NCI-H2081 (cell line): Measurements from ENCODE around the gene PIAS4.
A peak's percentile ranks its signal among the peaks of the same experiment; 100 is the strongest.

Experiments used
- DNase-seq, 2 experiments: peaks; one replicate each; lab custom pipeline; 2025; lab: John Stamatoyannopoulos, UW

Gene PIAS4

DNA sequence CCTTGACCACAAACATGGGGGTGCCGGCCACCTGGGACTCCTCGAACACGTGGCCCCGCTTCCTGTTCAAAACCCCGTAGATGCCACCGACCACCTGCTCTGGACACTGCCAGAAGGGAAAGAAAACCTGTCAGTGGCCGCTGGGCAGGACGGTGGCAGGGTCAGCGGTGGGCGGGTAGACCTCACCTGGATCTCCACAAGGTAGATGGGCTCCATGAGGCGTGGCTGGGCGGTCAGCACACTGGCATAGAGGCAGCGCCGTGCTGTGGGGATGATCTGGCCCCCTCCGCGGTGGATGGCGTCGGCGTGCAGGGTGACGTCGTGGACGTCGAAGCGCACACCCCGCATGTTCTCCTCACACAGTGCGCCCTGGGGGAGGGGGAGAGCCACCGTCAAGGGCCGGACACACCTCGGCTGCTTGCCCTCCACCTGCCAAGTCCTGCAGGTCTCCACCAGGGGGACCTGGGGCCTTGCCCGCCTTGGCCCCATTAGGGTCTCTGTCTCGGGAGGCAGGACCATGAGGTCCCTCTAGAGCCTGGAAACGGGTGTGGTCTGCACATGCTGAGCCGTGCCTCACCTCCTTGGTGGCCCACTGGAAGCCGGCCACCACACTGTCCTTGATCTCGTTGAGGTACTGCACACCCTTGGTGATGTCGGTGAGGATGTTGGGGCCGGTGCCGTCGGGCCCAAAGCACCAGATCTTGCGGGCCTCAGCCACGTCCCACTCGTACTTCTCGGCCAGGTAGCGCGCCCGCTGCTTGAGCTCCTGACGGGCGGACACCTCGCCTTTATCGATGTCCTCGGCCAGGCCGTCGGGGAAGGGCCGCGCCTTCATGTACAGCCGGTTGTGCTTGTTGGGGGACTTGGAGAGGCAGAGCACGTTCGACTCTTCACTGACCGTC is 30.0 kb upstream of the PIAS4 start:
- DNase-seq, result no peak

DNA sequence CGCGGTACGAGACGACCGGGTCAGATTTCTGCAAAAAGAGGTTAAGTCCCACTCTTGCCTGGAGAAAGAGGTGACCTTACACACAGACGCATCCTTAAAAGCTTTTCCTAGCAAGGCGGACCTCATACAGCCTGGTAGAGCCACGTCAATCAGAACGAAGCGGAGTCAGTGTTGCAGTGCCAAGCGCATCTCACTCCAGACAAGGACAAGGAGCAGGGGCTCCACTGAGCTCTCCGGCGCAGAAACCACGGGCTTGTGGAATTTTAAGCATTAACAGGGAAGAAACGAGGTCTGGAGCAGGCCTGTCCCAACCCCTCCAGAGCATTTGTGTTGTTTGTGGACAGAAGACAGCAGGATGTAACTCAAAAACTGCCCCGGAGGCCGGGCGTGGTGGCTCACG is 29.4 kb upstream of the PIAS4 start:
- DNase-seq, result no peak

DNA sequence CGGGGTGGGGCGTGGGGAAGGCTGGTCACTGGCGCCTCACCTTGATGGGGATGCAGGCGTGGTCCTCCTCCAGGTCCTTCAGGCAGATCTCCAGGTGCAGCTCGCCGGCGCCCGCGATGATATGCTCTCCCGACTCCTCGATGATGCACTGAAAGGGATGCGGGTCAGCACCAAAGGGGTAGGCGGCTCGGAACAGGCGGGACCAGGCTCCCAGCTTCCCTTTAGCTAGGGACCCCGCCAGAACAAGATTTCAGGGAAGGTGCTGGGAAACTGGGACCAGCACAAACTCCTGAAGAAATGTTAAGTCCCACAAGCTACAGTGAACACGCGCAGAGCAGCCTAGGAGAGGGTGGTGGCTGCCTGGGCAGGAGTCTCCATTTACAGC is 28.3 kb upstream of the PIAS4 start:
- DNase-seq, result no peak

DNA sequence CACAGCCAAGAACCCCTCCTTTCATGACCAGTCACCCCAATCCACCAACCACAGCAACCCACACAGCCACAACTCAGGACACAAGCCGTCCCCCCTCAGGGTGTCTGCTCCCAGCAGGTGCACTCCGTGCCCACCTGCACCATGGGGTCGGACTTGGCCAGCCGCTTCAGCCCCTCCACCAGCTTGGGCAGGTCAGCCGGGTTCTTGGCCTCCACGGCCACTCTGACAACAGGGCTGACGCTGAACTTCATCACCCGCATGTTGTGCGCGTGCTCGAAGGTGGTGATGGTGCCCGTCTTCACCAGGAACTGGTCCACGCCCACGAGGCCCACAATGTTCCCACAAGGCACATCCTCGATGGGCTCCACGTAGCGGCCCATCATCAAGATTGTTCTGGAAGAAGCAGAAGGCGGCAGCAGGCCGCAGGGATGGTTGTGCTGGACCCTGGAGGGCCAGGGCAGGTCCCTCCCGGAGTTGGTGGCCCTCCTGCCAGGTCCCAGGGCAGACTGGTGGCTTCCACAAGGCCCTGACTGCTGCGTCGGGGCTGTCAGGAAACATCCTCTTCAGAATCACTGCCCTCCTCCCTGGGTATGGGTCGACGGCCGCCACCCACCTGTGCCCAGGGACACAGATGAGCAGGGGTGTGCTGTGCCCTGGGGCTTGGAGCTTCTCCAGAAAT is 27.7 kb upstream of the PIAS4 start:
- no peak for DNase-seq

DNA sequence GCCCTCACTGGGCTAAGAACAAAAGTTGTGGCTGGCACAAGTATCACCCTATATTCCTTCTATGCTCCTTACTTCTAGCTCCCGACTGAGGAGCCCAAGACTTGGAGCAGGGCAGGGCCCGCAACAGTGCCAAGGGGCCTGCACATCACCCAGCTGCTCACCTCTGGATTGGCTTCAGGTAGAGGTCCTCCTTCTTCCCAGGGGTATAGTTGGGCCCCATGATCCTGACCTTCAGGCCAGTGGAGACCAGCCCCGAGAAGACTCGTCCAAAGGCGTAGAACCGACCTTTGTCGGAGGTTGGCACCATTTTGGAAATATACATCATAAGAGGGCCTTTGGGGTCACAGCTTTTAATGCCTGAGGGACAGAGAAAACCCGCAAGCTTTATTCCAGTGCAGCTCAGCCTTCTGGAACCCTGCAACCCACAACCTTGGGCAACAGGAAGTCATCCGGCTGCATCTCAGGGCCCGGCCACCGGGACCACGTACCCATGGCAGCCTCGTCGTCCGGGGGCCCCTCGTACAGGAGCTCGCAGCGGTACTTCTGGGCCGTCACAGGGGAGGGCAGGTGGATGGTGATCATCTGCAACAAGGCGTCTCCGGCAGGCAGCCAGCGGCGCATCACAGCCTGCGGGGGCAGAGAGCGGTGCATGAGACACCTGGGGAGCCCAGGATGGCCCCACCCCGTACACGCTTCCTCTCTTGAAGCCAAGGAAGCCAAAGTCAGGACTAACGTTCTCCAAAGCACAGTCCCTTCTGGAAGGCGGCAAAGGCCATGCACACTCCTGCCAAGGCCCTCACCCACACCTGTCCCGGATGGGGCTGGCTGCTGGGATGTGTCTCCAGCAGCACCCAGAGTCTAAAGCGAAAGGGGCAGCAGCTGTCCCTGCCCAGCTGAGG is 26.9 kb upstream of the PIAS4 start:
- DNase-seq, result no peak

DNA sequence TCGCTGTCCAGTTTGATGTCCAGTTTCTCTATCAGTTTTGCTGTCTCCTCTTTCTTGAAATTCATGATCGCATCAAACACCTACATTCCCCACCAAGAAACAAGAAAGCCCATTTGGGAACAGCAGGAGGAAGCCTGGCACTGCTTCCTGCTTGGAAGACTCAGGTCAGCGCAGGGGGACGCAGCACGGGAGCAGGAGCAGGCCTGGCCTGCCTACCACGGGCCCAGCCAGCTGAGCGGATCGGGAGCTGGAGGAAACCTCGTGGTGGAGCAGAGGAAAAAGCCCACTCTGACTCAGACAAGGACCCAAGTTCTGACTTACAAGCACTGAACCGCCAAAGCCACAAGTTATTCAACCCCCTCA is 26.2 kb upstream of the PIAS4 start:
- no peak for DNase-seq

DNA sequence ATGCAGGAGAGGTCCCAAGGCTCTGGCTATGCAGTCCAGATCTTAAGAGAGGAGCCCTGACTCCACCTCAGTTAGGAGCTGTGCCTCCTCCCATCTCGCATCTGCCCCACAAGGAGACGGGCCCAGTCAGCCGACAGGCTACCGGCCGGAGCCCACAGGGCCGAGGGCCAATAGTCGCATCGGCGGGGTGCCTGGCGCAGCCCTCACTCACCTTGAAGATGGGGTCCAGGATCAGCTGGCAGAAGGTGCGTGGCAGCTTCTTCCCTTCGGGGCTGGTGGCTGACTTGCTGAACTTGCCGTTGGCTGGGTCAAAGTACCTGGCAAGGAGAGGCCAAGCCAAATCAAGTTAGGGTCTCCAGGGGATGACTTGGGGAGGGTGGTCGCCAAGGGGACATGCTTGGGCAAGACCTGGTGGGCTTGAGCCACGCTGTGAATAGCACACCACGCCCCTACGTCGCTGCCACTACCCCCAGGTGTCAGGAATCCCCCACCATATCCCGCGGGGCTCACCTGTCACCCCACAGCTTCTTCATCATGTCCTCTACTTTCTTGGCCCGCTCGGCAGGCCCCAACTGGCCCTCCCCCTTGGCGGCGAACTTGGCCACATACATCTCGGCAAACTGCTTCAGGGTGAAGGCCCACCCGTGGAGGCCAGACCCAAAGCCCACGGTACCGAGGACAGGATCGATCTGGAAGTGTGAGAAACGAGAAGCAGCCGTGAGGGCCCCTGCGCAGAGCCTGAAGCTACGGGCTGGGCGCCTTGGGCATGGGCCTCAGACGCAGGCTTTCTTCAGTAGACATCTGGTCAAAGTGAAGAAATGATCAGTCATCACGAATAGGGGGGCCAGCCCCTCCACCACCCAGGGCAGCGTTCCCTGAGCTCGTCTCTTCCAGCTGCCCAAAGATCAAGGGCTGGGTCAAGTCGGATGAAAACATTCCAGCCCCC is 25.5 kb upstream of the PIAS4 start:
- DNase-seq, result no peak

DNA sequence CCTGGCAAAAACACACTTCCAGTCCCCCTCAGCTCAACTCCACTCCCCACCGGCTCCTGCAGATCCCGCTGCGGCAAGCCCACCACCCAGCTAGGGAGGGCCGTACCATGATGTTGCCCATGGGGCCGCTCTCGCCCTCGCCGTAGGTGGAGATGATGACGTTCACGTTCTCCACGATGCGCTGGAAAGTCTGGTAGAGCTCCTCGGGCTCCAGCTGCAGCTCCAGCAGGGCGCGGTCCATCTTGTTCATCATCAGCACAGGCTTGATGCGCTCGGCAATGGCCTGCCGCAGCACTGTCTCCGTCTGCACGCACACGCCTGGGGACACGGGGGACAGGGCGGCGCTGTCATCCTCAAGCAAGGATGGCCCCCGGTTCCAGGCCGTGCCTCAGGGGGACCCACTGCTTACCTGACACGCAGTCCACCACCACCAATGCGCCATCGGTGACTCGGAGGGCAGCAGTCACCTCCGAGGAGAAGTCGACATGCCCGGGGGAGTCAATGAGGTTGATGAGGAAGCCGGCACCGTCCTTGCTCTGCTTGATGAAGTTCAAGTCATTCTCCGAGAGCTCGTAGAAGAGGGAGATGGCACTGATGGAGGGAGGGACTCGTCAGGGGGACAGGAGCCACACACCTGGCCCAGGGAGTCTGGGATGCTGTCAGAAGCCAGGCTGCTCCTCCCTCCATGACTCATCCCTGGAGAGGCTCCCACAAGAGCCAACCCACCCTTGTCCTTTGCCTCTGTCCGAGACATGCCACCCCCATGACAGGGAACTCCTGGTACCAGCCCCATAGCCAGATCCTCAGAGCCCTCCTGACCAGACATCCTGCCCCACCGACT is 24.6 kb upstream of the PIAS4 start:
- no peak for DNase-seq

DNA sequence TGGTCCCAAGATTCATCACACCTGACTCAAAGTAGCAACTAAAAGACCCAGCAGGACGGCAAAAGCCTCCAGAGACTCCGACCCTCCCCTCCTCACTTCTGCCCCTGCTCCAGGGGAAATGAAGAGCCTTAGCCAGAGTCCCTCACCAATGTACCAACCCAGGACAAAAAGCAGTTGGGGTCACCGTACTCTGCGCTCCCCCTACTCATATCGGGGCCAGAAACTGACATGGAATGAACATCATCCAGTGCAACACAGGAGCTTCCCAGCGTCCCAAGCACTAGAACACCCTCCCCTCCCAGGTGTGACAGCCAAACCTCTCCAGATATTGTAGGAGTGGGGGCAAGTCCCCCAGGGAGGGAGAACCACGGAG is 24.0 kb upstream of the PIAS4 start:
- no peak for DNase-seq

DNA sequence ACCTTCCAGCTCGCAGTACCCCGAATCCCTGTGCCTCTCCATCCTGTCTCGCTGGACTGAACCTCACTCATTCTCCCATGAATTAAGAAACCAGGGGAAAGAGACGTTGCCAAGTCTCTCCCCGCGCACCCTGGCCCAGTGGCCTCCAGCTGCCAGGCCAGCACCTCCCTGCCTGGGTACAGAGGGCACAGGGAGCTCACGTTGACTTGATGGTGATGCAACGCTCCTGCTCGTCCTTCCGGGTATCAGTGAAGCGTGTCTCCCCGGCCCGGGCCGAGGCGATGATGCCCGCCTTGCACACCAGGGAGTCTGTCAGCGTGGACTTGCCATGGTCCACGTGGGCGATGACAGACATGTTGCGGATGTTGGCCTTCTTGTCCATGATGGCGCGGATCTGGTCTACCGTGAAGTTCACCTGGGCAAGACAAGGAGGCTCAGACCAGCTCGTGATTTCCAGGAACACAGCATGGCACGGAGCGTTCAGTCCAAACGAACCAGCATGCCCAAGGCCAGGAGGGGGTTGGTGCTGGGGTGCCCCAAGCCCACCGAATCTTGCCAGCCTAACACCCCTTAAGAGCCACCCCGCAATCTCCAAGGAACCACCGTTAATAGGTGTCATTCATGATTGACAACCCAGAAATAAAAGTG is 23.5 kb upstream of the PIAS4 start:
- DNase-seq, result peak; percentile 25 to 43

DNA sequence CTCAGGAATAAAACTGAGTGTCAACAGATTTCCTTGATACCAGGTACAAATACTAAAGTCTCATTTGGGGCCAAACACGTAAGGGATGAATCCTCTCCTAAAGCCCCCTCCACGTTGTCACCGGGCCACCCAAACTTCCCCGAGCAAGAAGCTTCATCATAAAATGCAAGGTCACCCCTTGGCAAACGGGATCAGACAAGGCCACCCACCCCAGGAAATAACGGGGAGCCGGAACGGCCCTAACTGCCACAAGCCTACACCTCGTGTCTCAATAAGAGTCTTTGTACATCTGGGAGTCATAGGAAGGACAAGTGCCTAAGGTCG is 23.0 kb upstream of the PIAS4 start:
- no peak for DNase-seq

DNA sequence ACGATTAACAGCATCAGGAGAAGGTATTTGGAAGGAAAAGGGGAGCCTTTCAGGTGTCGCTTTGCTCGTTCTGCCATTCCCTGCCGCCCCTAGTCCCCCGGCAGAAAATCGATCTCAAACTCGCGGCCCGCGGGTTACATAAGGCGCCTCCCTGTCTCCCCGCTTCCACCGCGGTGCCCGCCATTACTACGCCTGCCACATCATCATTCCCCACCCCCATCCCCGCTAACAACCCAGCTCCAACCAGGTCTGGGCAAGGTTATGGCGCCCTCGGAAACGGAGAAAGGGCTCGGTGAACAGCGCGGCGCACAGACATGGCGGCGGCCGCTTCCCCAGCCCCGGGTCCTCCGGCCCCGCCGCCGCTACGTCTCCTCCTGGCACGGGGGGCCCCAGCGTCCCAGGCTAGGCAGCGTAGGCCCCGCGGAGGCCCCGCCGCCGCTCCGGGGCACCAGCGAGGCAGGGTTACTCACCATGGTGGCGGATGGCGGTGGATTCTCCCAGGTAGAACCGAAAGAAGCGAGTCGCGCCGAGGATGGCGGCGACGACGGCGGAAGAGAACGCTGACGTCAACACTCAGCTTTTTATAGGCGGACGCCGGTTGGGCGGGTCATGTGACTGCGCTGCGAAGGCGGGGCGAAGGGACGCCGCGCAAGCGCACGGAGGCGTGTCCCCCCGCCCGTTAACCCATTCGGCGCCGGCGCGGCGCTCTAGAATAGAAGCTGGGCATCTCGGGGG is 22.5 kb upstream of the PIAS4 start, which contains the start of gene EEF2:
TSS of gene EEF2 (minus strand) at position 556 of the 735 bp plus-strand sequence. CDS start at position 473, 83 bp downstream.
- peak; percentile 86 to 90 for DNase-seq

DNA sequence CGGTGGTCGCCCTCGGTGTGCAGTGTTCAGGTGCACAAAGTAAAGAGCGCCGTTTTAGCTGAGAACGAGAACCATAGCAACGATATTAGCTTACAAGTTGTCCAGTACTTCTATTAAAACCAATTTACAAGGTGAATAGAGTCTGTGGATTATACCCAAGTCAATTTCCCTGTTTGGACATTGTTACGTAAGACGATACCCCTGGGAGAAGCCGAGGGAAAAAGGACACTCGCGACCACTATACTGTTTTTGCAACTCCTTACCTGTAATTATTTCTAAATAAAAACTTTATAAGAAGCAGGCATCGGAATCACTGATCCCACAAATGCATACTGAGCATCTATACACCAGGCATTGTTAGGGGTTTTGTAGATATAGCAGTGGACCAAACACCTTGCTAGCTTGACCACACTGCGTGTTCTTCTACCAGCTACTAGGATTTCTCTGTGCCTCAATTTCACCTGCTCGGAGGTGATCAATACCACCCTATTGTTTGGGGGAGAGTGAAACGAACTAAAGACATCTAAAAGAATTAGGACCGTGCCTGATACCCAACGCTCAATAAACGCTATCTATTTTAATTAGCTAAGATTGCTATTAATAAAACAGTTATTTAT is 21.8 kb upstream of the PIAS4 start:
- DNase-seq, result no peak

DNA sequence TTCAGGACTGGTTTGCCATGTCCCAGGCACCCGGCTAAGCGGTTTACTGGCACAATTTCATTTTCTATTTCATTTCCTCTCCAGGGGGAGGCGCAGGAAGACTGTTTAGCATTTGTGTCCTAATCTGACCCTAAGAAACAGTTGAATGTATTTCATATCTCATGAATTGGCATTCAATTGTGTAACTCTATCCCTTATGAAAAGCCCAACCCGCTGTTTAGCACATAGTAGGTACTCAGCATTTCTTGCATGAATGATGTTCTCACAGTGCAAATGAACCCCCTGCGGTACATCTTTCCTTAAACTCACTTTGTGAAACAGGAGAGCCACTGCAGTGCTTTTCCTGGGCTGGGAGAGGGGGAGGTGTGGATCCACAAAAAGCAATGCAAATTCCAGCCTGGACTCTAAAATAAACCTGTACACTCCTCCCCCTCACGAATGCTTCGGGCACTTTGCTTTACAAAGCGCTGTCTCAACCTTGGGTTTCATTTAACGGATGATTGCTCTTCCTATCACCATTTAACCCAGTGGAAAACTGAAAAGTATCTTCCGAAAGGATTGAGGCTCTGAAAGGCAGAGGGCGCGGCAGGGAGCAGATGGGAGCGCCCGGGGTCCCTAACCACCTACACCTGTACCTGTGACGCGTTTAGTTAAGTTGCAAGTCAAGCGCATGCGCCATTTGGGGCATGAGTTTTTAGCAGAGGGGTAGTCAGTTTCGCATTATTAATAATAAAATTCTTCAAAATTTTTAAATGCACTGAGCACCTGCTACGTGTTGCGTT is 21.1 kb upstream of the PIAS4 start:
- DNase-seq, result peak; percentile 81 to 83

DNA sequence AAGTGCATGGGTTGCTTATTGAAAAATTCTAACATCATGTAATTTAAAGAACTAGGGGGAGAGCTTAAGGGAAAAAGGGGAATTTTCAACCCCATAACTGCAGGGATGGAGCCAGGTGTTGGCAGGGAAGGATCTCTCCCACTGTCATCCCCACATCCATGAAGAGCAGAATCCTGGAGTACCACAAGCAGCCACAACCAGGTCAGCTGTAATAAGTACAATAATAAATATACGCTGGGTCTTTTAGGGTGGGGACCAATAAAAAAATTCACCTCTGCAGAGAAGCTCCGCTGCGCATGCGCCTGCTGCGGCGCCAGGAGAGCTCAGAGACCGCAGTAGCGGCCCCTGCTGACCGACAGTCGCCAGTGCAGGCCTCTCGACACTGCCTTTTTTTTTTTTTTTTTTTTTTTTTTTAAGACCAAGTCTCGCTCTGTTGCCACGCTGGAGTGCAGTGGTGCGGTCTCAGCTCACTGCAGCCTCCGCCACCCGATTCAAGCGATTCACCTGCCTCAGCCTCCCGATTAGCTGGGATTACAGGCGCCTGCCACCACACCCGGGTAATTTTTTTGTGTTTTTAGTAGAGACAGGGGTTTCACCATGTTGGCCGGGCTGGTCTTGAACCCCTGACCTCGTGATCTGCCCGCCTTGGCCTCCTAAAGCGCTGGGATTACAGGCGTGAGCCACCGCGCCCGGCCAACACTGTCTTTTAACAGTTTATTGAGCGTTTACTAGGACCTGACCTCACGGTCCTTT is 19.7 kb upstream of the PIAS4 start:
- DNase-seq, result peak; percentile 84 to 85

DNA sequence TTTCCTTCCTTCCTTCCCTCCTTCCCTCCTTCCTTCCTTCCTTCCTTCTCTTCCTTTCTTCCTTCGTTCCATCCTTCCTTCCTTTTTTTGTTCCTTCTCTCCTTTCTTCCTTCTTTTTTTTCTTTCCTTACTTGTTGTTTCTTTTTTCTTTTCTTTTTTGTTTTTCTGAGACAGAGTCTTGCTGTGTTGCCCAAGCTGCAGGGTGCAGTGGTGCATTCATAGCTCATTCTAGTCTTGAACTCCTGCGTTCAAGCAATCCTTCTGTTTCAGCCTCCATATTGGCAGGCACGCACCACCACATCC is 16.8 kb upstream of the PIAS4 start:
- no peak for DNase-seq

DNA sequence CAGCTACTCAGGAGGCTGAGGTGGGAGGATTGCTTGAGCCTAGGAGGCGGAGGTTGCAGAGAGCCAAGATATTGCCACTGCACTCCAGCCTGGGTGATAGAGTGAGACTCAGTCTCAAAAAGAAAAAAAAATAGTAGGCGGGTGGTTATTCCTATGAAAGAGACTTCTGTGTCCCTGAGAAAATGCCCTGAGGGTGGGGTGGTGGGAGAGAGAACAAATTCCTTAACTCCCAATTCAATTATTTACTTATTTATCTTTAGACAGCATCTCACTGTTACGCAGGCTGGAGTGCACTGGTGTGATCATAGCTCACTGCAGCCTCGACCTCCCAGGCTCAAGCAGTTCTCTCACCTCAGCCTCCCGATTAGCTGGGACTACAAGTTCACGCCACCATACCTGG is 11.9 kb upstream of the PIAS4 start:
- DNase-seq, result no peak
